GM18499 (cell line): ENCODE data around the gene COPG1.

Experiments
- ATAC-seq: cut with Tn5 transposase; IDR thresholded peaks from one replicate; pipeline ENCODE4 v1.9.1; 2021; ENCODE audit warnings: moderate number of reproducible peaks; ENCODE audit not compliant: insufficient read depth, unreplicated experiment

Gene COPG1

GRCh38 chr3:129325383-129325782 lies 76.0 kb downstream of the COPG1 start:
- no peak for ATAC-seq

GRCh38 chr3:129326138-129326537 lies 76.7 kb downstream of the COPG1 start:
- ATAC-seq, result no peak

- ATAC-seq, result no peak
Measured at GRCh38 chr3:129326595-129326994, 77.2 kb downstream of the COPG1 start.
